Hepatocyte (in vitro differentiated cells): ENCODE data around the gene LST1. TPM values are rescaled to one million over a fixed set of nuclear protein-coding genes. Genes with fewer than 3 reads are reported as not detected.

Experiments used
- DNase-seq: peaks from one replicate; pipeline ENCODE4 v3.0.0-alpha.2; 2016; ENCODE audit warnings: low spot score
- H2AFZ ChIP-seq: fragments of 200-600 bp; sonication (generic); 2 replicates; pipeline ENCODE4 v1.6.0; 2016; ENCODE audit warnings: antibody characterized with exemption, mild to moderate bottlenecking
- H3K27ac ChIP-seq: fragments of 200-600 bp; sonication (generic); 2 replicates; pipeline ENCODE4 v1.5.1; 2016; ENCODE audit warnings: mild to moderate bottlenecking
- H3K27me3 ChIP-seq: fragments of 200-600 bp; sonication (generic); 2 replicates; pipeline ENCODE4 v1.6.1; 2016
- H3K36me3 ChIP-seq: fragments of 200-600 bp; sonication (generic); replicated peaks from 2 replicates; pipeline ENCODE4 v1.5.1; 2016; ENCODE audit warnings: low read depth; ENCODE audit not compliant: insufficient read depth
- H3K4me1 ChIP-seq: fragments of 200-600 bp; sonication (generic); 2 replicates; pipeline ENCODE4 v1.5.1; 2016; ENCODE audit warnings: mild to moderate bottlenecking, moderate library complexity; ENCODE audit not compliant: insufficient read depth
- H3K4me2 ChIP-seq: fragments of 200-600 bp; sonication (generic); 2 replicates; pipeline ENCODE4 v1.6.0; 2016
- H3K4me3 ChIP-seq: fragments of 200-600 bp; sonication (generic); 2 replicates; pipeline ENCODE4 v1.5.1; 2016; ENCODE audit warnings: mild to moderate bottlenecking
- H3K79me2 ChIP-seq: fragments of 200-600 bp; sonication (generic); 2 replicates; pipeline ENCODE4 v1.6.0; 2017; ENCODE audit warnings: mild to moderate bottlenecking
- H3K9me2 ChIP-seq: fragments of 200-600 bp; sonication (generic); replicated peaks from 2 replicates; pipeline ENCODE4 v1.6.0; 2017; ENCODE audit warnings: mild to moderate bottlenecking; ENCODE audit not compliant: insufficient read depth
- H3K9me3 ChIP-seq: fragments of 200-600 bp; sonication (generic); 2 replicates; pipeline ENCODE4 v1.5.1; 2016; ENCODE audit warnings: low read depth, mild to moderate bottlenecking
- H4K20me1 ChIP-seq: fragments of 200-600 bp; sonication (generic); 2 replicates; pipeline ENCODE4 v1.6.0; 2016; ENCODE audit warnings: mild to moderate bottlenecking; ENCODE audit not compliant: insufficient read depth, poor library complexity, severe bottlenecking
- CTCF ChIP-seq: fragments of 200-600 bp; sonication (generic); IDR thresholded peaks from 2 replicates; pipeline ENCODE4 v1.5.1; 2016; ENCODE audit warnings: antibody characterized with exemption, mild to moderate bottlenecking; ENCODE audit not compliant: poor library complexity
- EZH2 ChIP-seq: fragments of 200-600 bp; sonication (generic); IDR thresholded peaks from 2 replicates; pipeline ENCODE4 v1.6.1; 2016; ENCODE audit warnings: antibody characterized with exemption, mild to moderate bottlenecking, borderline replicate concordance
- EZH2phosphoT487 ChIP-seq: fragments of 200-600 bp; sonication (generic); IDR thresholded peaks from one replicate; pipeline ENCODE4 v1.6.1; 2018; ENCODE audit warnings: antibody characterized with exemption, mild to moderate bottlenecking, low read depth, moderate library complexity; ENCODE audit not compliant: unreplicated experiment, severe bottlenecking
- WGBS: methylation state at CpG from one replicate; pipeline ENCODE4 v1.1.6; 2016; ENCODE audit warnings: low lambda C conversion rate; ENCODE audit errors: missing lambda C conversion rate; 5-methylcytosine and 5-hydroxymethylcytosine counted together
- polyA plus RNA-seq: library from polyadenylated mRNA; unstranded; fragments of >200 nt; fragmentation: Nextera tagmentation; extraction: Ambion mirVana; gene quantifications from 2 replicates; pipeline ENCODE4 v1.2.1, GENCODE V29; 2016
- total RNA-seq: library from RNA; depleted of rRNA; stranded (reverse); fragments of >200 nt; gene quantifications from 2 replicates; pipeline ENCODE4 v1.2.3, GENCODE V29; 2014

The LST1 gene
- total and polyA plus RNA-seq, 2 experiments from 2014 or later = 2.4 TPM; not detected in 1

GRCh38 chr6:31580438-31580740, 5.7 kb upstream of the LST1 start:
- Histone ChIP-seq H3K36me3 (no peaks in the 10 kb centered on the region), H3K27ac (peak overlapping the region; percentile 88), H3K4me1 (peaks cover 2% of the 10 kb centered on the region), H4K20me1 (no peaks in the 10 kb centered on the region), H3K4me2 (peak overlapping the region; percentile 95), H3K79me2 (no peaks in the 10 kb centered on the region), H3K9me2 (no peaks in the 10 kb centered on the region), H3K4me3 (peak overlapping the region; percentile 91), H2AFZ (peak overlapping the region; percentile 94), H3K9me3 (no peaks in the 10 kb centered on the region), H3K27me3 (no peaks in the 10 kb centered on the region)
- TF ChIP-seq EZH2phosphoT487 (no peak), EZH2 (no peak)
- DNase-seq = no peak
- 50% methylated on average over 11 of the region's 11 CpGs for WGBS

- no peak for TF ChIP-seq EZH2
- TF ChIP-seq CTCF = peak; percentile 99
- no peak for TF ChIP-seq EZH2phosphoT487
- Histone ChIP-seq H3K79me2 (no peaks in the 10 kb centered on the region), H3K9me3 (no peaks in the 10 kb centered on the region), H3K4me3 (peak overlapping the region; percentile 91), H3K27ac (peak overlapping the region; percentile 88), H3K9me2 (no peaks in the 10 kb centered on the region), H3K4me1 (peaks cover 2% of the 10 kb centered on the region), H2AFZ (peak overlapping the region; percentile 94), H3K4me2 (peak overlapping the region; percentile 95), H3K27me3 (no peaks in the 10 kb centered on the region), H3K36me3 (no peaks in the 10 kb centered on the region), H4K20me1 (no peaks in the 10 kb centered on the region)
- 1% methylated on average over 54 of the region's 62 CpGs for WGBS
- DNase-seq = peak; percentile 92
These were observed 5.2 kb upstream of the LST1 start for GRCh38 chr6:31580807-31581433.

- Histone ChIP-seq H3K27ac (peak overlapping the region; percentile 88), H4K20me1 (no peaks in the 10 kb centered on the region), H3K27me3 (no peaks in the 10 kb centered on the region), H3K9me3 (no peaks in the 10 kb centered on the region), H3K36me3 (no peaks in the 10 kb centered on the region), H3K4me1 (peaks cover 2% of the 10 kb centered on the region), H2AFZ (peak overlapping the region; percentile 94), H3K9me2 (no peaks in the 10 kb centered on the region), H3K79me2 (no peaks in the 10 kb centered on the region), H3K4me2 (peak overlapping the region; percentile 95), H3K4me3 (peak overlapping the region; percentile 91)
- WGBS = 51% methylated on average over 13 of the region's 21 CpGs
- peak; percentile 38 for DNase-seq
- TF ChIP-seq EZH2phosphoT487 (no peak), EZH2 (no peak), CTCF (no peak)
These were observed 4.4 kb upstream of the LST1 start for GRCh38 chr6:31581434-31582229.

DNA sequence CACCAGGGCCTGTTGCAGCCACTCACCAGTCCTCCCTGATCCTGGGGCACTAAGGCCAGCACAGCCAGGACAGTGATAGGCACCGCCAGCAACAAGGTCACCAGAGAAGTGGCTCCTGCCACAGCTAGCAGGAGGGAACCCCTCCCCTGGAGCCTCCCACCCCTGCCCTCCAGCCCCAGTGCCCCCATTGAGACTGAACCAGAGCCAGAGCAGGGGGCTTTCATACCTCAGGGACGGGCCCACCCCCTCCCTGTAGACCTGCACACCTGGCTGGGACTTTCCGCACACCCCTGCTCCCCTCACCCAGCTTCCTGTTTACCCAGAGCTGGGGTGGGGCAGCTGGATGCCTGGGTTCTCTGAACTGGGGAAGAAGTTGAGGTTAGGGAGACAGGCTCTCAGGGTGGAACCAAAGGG, 3.8 kb upstream of the LST1 start, which contains the start of gene LTB:
LTB (minus strand) TSS at position 195 of the 414 bp plus-strand sequence; CDS start at position 188, 7 bp downstream.
- Histone ChIP-seq H3K4me2 (peak within 1 kb of the TSS; percentile 95), H3K4me1 (peaks cover 2% of the 10 kb centered on the region), H3K79me2 (no peaks in the 10 kb centered on the region), H3K27ac (peak within 1 kb of the TSS; percentile 88), H3K27me3 (no peaks in the 10 kb centered on the region), H3K4me3 (peak within 1 kb of the TSS; percentile 91), H3K9me2 (no peaks in the 10 kb centered on the region), H3K36me3 (no peaks in the 10 kb centered on the region), H4K20me1 (no peaks in the 10 kb centered on the region), H2AFZ (peak within 1 kb of the TSS; percentile 94), H3K9me3 (no peaks in the 10 kb centered on the region)
- DNase-seq = no peak
- 83% methylated on average over 3 of the region's 3 CpGs for WGBS
- no peak for TF ChIP-seq EZH2phosphoT487
- no peak for TF ChIP-seq CTCF
- no peak for TF ChIP-seq EZH2
